Measurements from ENCODE around the gene ST7.
"Not testable (repeated sequence)": the region's sequence is repeated elsewhere in the genome, so short reads cannot be mapped to it uniquely, and the experiment has no call there.

ST7 gene

GRCh38 chr7:117094457-117094856 is 141.2 kb downstream of the ST7 start:
- DNase-seq (ENCODE audit: low read depth, low spot score): no peak

- no peak for DNase-seq (ENCODE audit: low read depth, low spot score)
These were observed 141.8 kb downstream of the ST7 start for GRCh38 chr7:117095055-117095454.

GRCh38 chr7:117096330-117096729 is 143.0 kb downstream of the ST7 start:
- DNase-seq (ENCODE audit: low read depth, low spot score): no peak

GRCh38 chr7:117096942-117097341 is 143.6 kb downstream of the ST7 start:
- no peak for DNase-seq (ENCODE audit: low read depth, low spot score)

GRCh38 chr7:117097860-117098259 is 144.6 kb downstream of the ST7 start:
- DNase-seq (ENCODE audit: low read depth, low spot score): no peak

- peak; percentile 88 for DNase-seq (ENCODE audit: low read depth, low spot score)
These were observed 145.2 kb downstream of the ST7 start for GRCh38 chr7:117098457-117098856.

- no peak for DNase-seq (ENCODE audit: low read depth, low spot score)
These were observed 147.7 kb downstream of the ST7 start for GRCh38 chr7:117101026-117101425.

- no peak for DNase-seq (ENCODE audit: low read depth, low spot score)
These were observed 157.4 kb downstream of the ST7 start for GRCh38 chr7:117110480-117111315.

GRCh38 chr7:117111535-117111934 is 158.2 kb downstream of the ST7 start:
- no peak for DNase-seq (ENCODE audit: low read depth, low spot score)

- DNase-seq (ENCODE audit: low read depth, low spot score): no peak
These were observed 159.3 kb downstream of the ST7 start for GRCh38 chr7:117112640-117113039.

- DNase-seq (ENCODE audit: low read depth, low spot score): no peak
These were observed 160.6 kb downstream of the ST7 start for GRCh38 chr7:117113871-117114270.

- no peak for DNase-seq (ENCODE audit: low read depth, low spot score)
These were observed 161.0 kb downstream of the ST7 start for GRCh38 chr7:117114272-117114671.

GRCh38 chr7:117116211-117116610 is 162.9 kb downstream of the ST7 start:
- no peak for DNase-seq (ENCODE audit: low read depth, low spot score)

GRCh38 chr7:117117172-117117571 is 163.9 kb downstream of the ST7 start:
- DNase-seq (ENCODE audit: low read depth, low spot score): no peak

- no peak for DNase-seq (ENCODE audit: low read depth, low spot score)
These were observed 165.4 kb downstream of the ST7 start for GRCh38 chr7:117118579-117119180.

- peak; percentile 87 for DNase-seq (ENCODE audit: low read depth, low spot score)
These were observed 166.1 kb downstream of the ST7 start for GRCh38 chr7:117119192-117119924.

- not testable (repeated sequence) for DNase-seq (ENCODE audit: low read depth, low spot score)
These were observed 167.0 kb downstream of the ST7 start for GRCh38 chr7:117120321-117120720.

GRCh38 chr7:117122036-117122435 is 168.7 kb downstream of the ST7 start:
- DNase-seq (ENCODE audit: low read depth, low spot score): not testable (repeated sequence)

GRCh38 chr7:117122536-117122935 is 169.2 kb downstream of the ST7 start:
- no peak for DNase-seq (ENCODE audit: low read depth, low spot score)

- DNase-seq (ENCODE audit: low read depth, low spot score): no peak
These were observed 170.1 kb downstream of the ST7 start for GRCh38 chr7:117123311-117123926.

- peak; percentile 93 for DNase-seq (ENCODE audit: low read depth, low spot score)
These were observed 171.4 kb downstream of the ST7 start for GRCh38 chr7:117124591-117125220.

- no peak for DNase-seq (ENCODE audit: low read depth, low spot score)
These were observed 173.4 kb downstream of the ST7 start for GRCh38 chr7:117126676-117127075.
